Activated CD4-positive, alpha-beta T cell treated with anti-CD3 and anti-CD28 coated beads, Interleukin-2, amount 50 U/mL, for 1 hour (primary cell): ENCODE data around the gene TTC27.
"Not testable (repeated sequence)": the region's sequence is repeated elsewhere in the genome, so short reads cannot be mapped to it uniquely, and the experiment has no call there.

Experiments
- DNase-seq: peaks from one replicate; pipeline ENCODE4 v3.0.0-alpha.2; 2020

Gene TTC27

GRCh38 chr2:32720771-32721170 lies 92.9 kb downstream of the TTC27 start:
- no peak for DNase-seq

DNA sequence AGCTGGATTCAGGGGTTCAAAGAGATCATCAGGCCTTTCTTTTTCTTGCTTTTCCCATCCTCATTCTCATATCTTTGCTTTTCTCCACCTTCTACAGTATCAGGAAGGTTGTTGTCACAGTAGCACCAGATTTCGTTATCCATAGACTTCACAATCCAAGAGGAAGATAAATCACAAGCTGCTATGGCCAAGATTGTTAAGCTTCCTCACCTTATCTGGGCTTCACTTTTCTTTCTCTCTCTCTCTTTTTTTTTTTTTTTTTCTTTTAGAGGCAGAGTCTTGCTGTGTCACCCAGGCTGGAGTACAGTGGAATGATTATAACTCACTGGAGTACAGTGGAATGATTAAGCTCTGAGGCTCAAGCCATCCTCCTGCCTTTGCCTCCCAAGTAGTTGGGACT lies 93.5 kb downstream of the TTC27 start:
- DNase-seq, result no peak

- no peak for DNase-seq
Measured at GRCh38 chr2:32723467-32724079, 95.7 kb downstream of the TTC27 start.

- DNase-seq, result not testable (repeated sequence)
Measured at GRCh38 chr2:32726678-32727077, 98.8 kb downstream of the TTC27 start.

GRCh38 chr2:32727157-32727556 lies 99.3 kb downstream of the TTC27 start:
- DNase-seq, result no peak

DNA sequence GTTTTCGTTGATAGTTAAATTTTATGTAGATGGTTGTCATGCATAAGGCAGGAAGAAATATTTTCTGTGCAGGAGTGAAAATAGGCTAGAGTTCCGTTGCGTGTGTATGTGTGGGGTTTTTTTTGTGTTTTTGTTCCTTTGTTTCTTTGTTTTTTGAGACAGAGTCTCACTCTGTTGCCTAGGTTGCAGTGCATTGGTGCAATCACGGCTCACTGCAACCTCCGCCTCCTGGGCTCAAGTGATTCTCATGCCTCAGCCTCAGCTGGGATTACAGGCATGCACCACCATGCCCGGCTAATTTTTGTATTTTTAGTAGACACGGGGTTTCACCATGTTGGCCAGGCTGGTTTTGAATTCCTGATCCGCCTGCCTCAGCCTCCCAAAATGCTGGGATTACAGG lies 103.1 kb downstream of the TTC27 start:
- not testable (repeated sequence) for DNase-seq

DNA sequence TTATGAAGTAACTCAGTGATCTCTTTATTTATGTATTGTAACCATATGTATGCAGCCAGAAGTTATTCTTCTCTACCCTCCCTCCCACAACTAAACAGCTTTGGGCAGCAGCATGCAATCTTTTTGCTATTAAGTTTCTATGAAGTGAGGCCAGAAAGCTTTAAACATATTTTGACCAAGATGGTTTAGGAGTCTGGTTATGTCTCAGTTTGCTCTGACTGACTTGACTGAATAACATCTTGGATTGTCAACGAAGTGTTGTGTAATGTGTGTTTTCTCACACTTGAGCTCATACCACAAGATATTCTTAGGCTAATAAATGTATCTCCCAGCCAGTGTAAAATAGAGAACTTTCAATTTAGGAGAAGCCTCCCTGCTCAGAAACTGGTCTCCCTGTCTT lies 104.3 kb downstream of the TTC27 start:
- DNase-seq, result no peak

- DNase-seq, result no peak
Measured at GRCh38 chr2:32732912-32733472, 105.1 kb downstream of the TTC27 start.

DNA sequence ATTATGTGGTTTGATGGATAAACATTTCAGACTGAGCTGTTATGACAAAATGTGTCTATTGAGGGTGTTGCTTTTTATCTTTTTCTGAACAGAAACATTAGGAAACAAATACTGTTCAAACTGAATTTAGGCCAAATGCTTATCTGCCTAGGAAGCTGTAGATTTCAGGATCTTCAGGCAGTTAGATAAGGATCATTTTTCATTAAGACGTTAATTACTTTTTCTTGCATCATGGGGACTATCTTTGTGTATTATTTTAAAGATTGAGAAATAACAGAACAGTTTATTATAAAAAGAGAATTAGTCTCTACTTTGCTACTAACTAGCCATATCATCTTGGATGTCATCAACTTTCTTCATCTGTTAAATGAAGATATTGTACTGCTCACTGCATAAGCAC lies 107.5 kb downstream of the TTC27 start:
- no peak for DNase-seq

DNA sequence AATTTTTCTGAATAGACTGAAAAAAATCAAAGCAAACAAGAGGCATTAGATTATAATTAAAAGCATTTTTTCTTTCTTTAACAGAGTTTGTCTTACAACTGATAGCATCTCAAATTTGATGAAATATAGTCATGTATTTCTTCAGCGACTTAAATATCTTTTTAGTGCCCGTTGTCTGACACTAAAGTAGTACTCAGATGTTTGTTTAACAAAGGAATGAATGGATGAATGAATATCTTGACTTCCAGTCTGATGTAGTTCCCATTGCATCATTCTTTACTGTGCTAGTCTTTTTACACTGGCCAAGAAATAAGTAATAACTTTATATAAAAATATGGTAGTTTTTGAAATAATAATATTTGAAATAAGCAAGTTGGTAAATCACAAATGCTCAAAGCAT lies 111.1 kb downstream of the TTC27 start:
- DNase-seq, result no peak

GRCh38 chr2:32739664-32740063 lies 111.8 kb downstream of the TTC27 start:
- DNase-seq, result no peak

- no peak for DNase-seq
Measured at GRCh38 chr2:32741575-32741974, 113.7 kb downstream of the TTC27 start.

DNA sequence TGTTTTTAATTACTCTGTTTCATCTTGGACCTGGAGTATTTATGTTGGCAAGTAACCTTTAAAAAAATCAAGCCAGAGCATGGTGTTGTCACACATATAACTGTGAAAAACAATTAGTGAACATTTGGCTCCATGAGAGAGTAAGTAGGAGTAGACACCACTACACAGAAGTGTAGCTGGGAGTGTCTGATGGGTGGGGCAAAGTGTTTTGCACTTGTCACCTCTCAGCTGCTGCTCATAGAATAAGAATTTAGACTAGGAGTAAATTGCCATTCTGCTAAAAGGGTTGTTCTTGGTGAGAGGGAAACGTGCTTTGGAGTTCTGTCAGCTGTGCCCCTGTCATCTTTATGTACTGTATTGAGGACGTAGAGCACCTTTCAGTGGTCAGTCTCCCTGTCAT lies 114.5 kb downstream of the TTC27 start:
- DNase-seq, result no peak

DNA sequence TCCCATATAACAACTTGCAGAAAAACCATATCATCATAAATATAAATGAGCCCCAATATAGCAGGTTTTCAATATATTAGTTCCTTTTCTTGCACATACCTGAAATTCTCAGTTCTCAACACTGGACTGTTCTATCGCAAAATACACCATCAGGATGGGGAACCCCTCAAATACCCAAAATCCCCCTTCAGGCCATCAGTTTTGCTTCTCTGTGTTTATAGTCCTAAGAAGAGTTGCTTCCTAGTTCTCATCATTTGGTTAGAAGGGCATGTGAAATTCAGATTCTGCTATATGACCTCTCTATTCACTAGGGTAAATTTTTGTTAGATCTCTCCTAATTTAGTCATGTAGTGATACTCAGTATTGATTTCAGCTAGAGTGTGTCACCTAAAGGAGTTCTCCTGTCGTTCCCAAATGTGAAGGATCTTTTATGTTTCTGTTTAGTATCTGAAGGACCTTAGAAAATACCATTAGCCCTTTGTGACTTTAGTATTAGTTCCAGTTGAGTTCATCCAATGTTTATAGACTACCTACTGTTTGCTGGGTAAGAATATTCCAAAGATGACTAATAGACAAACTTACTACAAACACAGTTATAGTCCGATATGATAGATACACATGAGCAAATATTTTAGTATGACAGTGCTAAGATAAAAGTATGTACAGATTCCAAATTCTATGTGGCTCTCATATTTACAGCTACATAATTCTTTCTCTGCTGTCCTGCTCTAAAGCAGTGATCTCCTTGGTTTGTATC lies 115.8 kb downstream of the TTC27 start:
- no peak for DNase-seq

GRCh38 chr2:32745191-32745590 lies 117.3 kb downstream of the TTC27 start:
- DNase-seq, result no peak

DNA sequence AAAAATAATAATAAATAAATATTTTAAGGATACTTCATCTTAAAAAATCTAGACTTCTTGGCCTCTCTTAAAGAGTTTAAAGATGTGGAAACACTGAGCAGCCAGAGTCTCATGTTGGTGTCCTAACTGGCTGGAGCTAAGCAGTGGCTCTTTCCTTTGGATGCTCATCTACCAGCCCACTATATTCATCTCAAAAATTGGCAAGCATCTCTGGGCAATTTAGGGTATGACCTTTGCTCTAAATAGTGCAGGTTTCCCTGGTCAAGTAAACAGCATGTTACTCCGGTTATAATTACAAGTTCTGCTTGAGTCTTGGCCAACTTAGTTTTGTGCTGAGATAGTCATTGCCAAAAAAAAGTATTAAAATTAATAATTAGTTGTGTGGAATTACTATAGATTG lies 117.8 kb downstream of the TTC27 start:
- DNase-seq, result no peak

DNA sequence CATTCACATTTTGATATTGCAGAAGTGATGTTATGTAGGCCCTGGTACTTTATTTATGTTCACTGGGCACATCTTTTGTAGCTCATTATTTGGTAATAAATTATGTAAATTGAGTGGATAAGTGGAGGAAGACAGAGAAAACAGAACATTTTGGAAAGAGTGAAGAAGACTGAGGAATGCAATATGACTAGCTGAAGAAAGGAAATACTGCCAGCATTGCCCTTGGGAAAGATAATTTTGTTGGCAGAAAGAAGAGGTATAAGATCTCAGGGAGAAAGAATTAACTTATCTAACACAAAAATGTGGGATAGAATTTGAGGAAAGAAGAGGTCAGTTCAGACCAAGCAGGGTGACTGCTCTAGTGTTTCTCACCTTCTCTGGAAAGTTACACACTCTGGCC lies 118.8 kb downstream of the TTC27 start:
- no peak for DNase-seq

DNA sequence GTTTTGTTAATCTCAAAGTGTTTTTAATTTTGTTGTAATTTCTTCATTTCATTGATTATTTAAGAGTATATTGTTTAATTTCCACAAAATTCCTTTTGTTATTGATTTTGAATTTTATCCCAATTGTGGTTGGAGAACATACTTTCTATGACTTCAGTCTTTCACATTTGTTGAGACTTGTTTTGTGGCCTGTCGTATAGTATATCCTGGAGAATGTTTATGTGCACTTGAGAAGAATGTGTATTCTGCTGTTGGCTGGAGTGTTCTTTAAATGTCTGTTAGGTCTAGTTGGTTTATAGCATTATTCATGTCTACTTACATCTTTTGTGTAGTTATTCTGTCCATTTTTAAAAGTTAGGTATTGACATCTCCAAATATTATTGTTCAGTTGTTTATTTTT lies 120.3 kb downstream of the TTC27 start:
- no peak for DNase-seq

DNA sequence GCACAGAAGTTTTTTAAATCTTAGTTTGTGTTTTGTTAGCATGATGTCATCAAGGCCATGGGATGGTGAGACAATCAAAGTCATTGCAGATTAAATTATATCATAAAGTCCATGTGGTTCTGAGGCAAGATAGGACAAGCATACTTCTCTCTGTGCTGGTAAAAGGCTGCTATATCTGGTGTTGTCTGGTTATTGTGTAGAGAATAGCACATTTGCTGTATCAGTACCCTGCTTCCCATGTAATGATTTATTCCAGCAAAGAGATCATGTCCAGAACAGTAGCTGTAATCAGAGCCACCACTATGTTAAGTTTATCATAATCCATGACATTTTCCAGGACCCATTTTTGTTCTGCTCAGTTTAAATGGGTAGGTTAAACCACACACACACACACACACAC lies 123.0 kb downstream of the TTC27 start:
- no peak for DNase-seq

GRCh38 chr2:32752205-32752604 lies 124.4 kb downstream of the TTC27 start:
- DNase-seq, result no peak

GRCh38 chr2:32752952-32753351 lies 125.1 kb downstream of the TTC27 start:
- DNase-seq, result no peak

GRCh38 chr2:32754676-32755075 lies 126.8 kb downstream of the TTC27 start:
- DNase-seq, result not testable (repeated sequence)

DNA sequence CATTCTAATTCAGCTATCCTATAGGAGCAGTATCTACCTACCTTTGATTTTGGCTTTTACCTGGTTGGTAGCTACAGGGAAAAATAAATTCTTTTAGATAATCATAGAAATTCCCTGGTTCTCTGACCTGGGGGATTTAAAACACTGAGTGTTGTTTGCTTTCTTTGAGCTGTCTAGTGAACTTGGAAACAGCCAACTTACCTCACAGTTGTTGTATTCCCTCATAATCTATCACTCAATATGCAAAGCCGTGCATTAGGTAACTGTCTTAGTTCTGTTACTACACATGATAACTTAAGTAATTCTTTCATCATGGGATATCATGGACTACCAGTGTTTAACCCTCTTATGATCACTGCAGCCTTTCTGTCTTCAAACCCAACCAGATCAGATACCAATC lies 127.8 kb downstream of the TTC27 start:
- no peak for DNase-seq

DNA sequence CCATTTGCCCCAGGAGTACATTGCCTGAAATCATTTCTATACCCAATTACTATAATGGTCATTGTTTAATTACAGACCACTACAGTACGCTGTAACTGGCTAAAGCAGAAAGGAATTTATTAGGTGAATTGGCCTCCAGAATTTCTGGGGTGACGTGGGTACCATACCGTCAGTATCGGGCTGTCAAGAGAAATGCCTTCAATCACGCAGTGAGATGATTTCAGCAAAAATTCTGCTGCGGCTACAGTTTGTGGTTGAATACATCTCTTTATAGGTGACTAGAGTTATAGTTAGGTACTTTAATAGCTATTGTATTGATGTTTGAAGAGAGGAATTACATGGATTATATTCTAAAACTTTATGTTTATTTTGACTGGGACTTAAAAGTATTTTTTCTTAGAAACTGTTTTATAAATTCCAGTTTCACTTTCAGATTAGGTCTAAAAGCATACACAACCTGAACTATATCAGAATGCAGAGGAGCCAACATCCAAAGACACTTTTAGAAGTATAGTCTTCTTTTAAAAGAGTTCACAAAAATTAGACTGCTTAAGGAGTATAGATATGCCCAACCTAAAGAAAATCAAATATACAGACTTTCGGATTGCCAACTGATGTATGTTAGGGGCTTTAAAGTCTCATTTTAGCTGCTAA lies 128.4 kb downstream of the TTC27 start:
- DNase-seq, result no peak
